Activated CD4-positive, alpha-beta T cell treated with anti-CD3 and anti-CD28 coated beads for 36 hours (primary cell): Measurements from ENCODE around the gene TPK1. TPM values are rescaled to one million over a fixed set of nuclear protein-coding genes. Genes with fewer than 3 reads are reported as not detected.

Experiments used
- ATAC-seq: fragments of 200-7000 bp; cut with Tn5 transposase; one replicate; pipeline ENCODE4 v1.10.0; 2021; ENCODE audit warnings: mild to moderate bottlenecking, moderate library complexity
- CTCF ChIA-PET: fragments of 350-600 bp; sonication (Branson Sonifier 250); formaldehyde crosslinking; loops from one replicate; lab custom pipeline; 2021; ENCODE audit warnings: antibody characterized with exemption; lab: Charles Lee
- POLR2A ChIA-PET: fragments of 350-600 bp; sonication (Branson Sonifier 250); formaldehyde crosslinking; loops from one replicate; lab custom pipeline; 2021; ENCODE audit warnings: antibody characterized with exemption, inconsistent platforms; lab: Charles Lee
- DNase-seq: peaks from one replicate; pipeline ENCODE4 v3.0.0-alpha.2; 2020
- H3K27ac Mint-ChIP-seq: one replicate; pipeline ENCODE4 v1.8.0; 2021; ENCODE audit warnings: mixed read lengths
- H3K27me3 Mint-ChIP-seq: one replicate; pipeline ENCODE4 v1.8.0; 2021; ENCODE audit warnings: mixed read lengths
- H3K36me3 Mint-ChIP-seq: one replicate; pipeline ENCODE4 v1.8.0; 2021; ENCODE audit warnings: low read depth, mixed read lengths
- H3K4me1 Mint-ChIP-seq: one replicate; pipeline ENCODE4 v1.8.0; 2021; ENCODE audit warnings: mixed read lengths
- H3K4me3 Mint-ChIP-seq: one replicate; pipeline ENCODE4 v1.8.0; 2021; ENCODE audit warnings: mild to moderate bottlenecking, moderate library complexity, mixed read lengths
- H3K9me3 Mint-ChIP-seq: one replicate; pipeline ENCODE4 v1.8.0; 2021; ENCODE audit warnings: low read depth, mixed read lengths
- intact Hi-C, 2 experiments: fragments of 100-400 bp; cut with DNase I in 1 of 2; cut with micrococcal nuclease in 1 of 2; formaldehyde crosslinking; loops; one replicate each; pipeline versions ENCODE4 v1.14.2 to v1.15.1; 2022 to 2024; cut with DNase I, micrococcal nuclease
- total RNA-seq, 2 experiments: library from RNA; stranded (reverse); gene quantifications; one replicate each; pipeline ENCODE4 v1.2.3, GENCODE V29; 2021

The TPK1 gene
- total RNA-seq, 2 experiments from 2014 or later, result 16.5 to 16.6 TPM

DNA sequence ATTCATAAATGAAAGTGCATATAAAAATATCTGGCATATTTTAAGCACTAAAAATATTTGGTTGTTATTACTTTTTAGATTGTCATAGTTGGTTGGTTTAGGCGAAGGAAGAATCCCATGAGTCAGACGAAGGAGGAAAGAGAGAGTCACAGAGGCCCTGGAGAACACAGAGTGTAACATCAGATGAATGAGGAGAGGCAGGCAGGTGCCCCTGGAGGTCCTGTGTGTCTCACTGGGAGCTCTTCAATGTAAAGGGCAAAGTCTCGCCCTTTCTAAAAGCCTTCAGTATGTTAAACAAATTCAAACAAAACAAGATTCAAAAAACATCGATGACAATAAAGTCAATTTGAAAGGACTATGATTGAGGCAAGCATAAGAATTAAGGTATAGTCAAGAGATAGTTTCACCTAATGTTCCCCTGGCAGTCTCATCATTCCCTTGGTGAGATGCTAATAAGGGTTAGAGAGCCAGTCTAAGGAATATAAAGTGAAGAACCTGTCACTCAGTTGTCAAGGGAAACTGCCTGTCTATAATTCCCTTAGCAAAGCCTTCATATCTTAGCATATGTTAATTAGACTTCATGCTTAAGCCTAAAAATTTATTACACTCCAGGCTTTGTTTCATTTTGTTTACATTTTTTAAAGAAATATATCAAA lies 194.3 kb downstream of the TPK1 start:
- H3K27ac Mint-ChIP-seq, result no peak overlapping the region
- H3K4me1 Mint-ChIP-seq, result no peaks in the 10 kb centered on the region
- H3K36me3 Mint-ChIP-seq, result no peaks in the 10 kb centered on the region
- ChIA-PET CTCF (interaction anchor here (0.6 kb wide), 1 partner anchor 324 kb away, joined by 3 read pairs; no protein-coding TSS in a partner anchor), POLR2A (no interaction called here)
- no peak overlapping the region for H3K4me3 Mint-ChIP-seq
- ATAC-seq, result no peak
- intact Hi-C loops, result no loop called here
- H3K27me3 Mint-ChIP-seq, result no peaks in the 10 kb centered on the region
- DNase-seq, result no peak
- H3K9me3 Mint-ChIP-seq, result no peaks in the 10 kb centered on the region

DNA sequence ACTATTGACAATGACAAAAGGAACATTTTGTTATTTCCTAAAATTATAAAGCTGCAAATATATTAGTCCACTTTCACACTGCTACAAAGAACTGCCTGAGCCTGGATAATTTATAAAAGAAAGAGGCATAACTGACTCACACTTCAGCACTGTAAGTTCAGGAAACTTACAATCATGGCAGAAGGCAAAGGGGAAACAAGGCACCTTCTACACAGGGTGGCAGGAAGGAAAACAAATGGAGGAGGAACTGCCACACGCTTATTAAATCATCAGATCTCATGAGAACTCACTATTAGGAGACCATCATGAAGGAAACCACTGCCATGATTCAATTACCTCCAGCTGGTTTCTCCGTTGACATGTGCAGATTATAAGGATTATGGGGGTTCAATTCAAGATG lies 203.1 kb downstream of the TPK1 start:
- H3K36me3 Mint-ChIP-seq, result peaks cover 6% of the 10 kb centered on the region
- no peaks in the 10 kb centered on the region for H3K4me1 Mint-ChIP-seq
- POLR2A ChIA-PET, result no interaction called here
- peaks cover 13% of the 10 kb centered on the region for H3K9me3 Mint-ChIP-seq
- CTCF ChIA-PET, result no interaction called here
- no peaks in the 10 kb centered on the region for H3K27me3 Mint-ChIP-seq
- H3K27ac Mint-ChIP-seq, result no peak overlapping the region
- DNase-seq (no peak), ATAC-seq (no peak)
- H3K4me3 Mint-ChIP-seq, result no peak overlapping the region
- intact Hi-C loops, result no loop called here

DNA sequence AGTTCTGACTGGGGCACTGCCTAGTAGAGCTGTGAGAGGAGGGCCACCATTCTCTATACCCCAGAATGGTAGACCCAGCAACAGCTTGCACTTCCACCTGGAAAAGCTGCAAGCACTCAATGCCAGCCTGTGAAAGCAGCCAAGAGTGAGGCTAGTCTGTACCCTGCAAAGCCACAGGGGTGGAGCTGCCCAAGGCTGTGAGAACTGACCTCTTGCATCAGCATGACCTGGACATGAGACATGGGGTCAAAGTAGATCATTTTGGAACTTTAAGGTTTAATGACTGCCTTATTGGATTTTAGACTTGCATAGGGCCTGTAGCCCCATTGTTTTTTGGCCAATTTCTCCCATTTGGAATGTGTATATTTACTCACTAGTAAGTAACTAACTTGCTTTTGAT lies 206.3 kb downstream of the TPK1 start:
- H3K36me3 Mint-ChIP-seq, result peaks cover 6% of the 10 kb centered on the region
- H3K4me3 Mint-ChIP-seq, result no peak overlapping the region
- CTCF ChIA-PET, result no interaction called here
- H3K9me3 Mint-ChIP-seq, result peaks cover 13% of the 10 kb centered on the region
- no peaks in the 10 kb centered on the region for H3K27me3 Mint-ChIP-seq
- H3K4me1 Mint-ChIP-seq, result no peaks in the 10 kb centered on the region
- DNase-seq (no peak), ATAC-seq (no peak)
- no peak overlapping the region for H3K27ac Mint-ChIP-seq
- POLR2A ChIA-PET, result no interaction called here
- intact Hi-C loops, result no loop called here

DNA sequence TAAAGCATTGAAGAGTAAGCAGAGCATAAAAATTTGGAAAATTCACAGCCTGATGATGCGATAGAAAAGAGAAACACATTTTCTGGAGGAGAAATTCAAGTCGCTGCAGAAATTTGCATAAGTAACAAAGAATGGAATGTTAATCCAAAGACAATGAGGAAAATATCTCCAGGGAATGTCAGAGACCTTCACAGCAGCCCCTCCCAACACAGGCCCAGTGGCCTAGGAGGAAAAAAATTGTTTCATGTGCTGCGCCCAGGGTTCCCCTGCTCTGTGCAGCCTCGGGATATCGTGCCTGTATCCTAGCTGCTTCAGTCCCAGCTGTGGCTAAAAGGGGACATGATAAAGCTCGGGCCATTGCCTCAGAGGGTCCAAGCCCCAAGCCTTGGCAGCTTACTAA lies 206.8 kb downstream of the TPK1 start:
- no peak for ATAC-seq
- ChIA-PET POLR2A (no interaction called here), CTCF (no interaction called here)
- peaks cover 13% of the 10 kb centered on the region for H3K9me3 Mint-ChIP-seq
- intact Hi-C loops, result no loop called here
- no peak overlapping the region for H3K27ac Mint-ChIP-seq
- H3K36me3 Mint-ChIP-seq, result peaks cover 6% of the 10 kb centered on the region
- H3K4me3 Mint-ChIP-seq, result no peak overlapping the region
- H3K4me1 Mint-ChIP-seq, result no peaks in the 10 kb centered on the region
- no peak for DNase-seq
- no peaks in the 10 kb centered on the region for H3K27me3 Mint-ChIP-seq

DNA sequence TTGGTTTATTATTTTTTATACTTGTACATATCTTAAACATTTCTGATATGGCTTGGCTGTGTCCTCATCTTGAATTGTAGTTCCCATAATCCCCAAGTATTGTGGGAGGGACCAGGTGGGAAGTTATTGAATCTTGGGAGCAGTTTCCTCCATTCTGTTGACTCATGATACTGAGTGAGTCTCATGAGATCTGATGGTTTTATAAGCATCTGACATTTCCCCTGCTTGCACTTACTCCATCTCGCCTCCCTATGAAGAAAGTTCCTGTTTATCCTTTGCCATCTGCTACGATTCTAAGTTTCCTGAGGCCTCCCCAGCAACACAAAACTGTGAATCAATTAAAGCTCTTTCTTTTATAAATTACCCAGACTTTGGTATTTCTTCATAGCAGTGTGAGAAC lies 207.7 kb downstream of the TPK1 start:
- POLR2A ChIA-PET, result no interaction called here
- no peak overlapping the region for H3K27ac Mint-ChIP-seq
- H3K9me3 Mint-ChIP-seq, result peaks cover 13% of the 10 kb centered on the region
- DNase-seq (no peak), ATAC-seq (no peak)
- no peaks in the 10 kb centered on the region for H3K27me3 Mint-ChIP-seq
- H3K4me1 Mint-ChIP-seq, result no peaks in the 10 kb centered on the region
- H3K36me3 Mint-ChIP-seq, result peaks cover 6% of the 10 kb centered on the region
- CTCF ChIA-PET, result no interaction called here
- no peak overlapping the region for H3K4me3 Mint-ChIP-seq
- intact Hi-C loops, result no loop called here

DNA sequence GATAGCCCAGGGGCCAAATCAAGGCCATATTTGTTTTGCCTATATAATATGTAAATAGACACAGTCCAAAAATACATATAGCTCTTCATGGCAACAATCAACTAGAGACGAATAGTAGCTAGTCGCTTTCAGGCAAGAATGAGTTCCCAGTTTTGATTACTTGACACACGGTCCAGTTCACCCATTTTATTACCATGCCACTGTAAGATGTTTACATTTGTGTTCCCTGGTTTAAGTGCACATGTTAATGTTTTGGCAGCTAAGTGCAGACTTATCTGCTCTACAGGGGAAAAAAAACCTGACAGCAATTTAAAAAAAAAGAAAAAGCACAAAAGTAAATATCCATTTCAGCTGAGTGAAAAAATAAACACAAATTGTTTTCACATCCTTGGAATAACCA lies 213.1 kb downstream of the TPK1 start:
- no peak overlapping the region for H3K4me3 Mint-ChIP-seq
- H3K4me1 Mint-ChIP-seq, result no peaks in the 10 kb centered on the region
- DNase-seq (no peak), ATAC-seq (no peak)
- intact Hi-C loops, result no loop called here
- H3K27me3 Mint-ChIP-seq, result no peaks in the 10 kb centered on the region
- peaks cover 9% of the 10 kb centered on the region for H3K9me3 Mint-ChIP-seq
- CTCF ChIA-PET, result no interaction called here
- H3K27ac Mint-ChIP-seq, result no peak overlapping the region
- peaks cover 34% of the 10 kb centered on the region for H3K36me3 Mint-ChIP-seq
- POLR2A ChIA-PET, result no interaction called here

DNA sequence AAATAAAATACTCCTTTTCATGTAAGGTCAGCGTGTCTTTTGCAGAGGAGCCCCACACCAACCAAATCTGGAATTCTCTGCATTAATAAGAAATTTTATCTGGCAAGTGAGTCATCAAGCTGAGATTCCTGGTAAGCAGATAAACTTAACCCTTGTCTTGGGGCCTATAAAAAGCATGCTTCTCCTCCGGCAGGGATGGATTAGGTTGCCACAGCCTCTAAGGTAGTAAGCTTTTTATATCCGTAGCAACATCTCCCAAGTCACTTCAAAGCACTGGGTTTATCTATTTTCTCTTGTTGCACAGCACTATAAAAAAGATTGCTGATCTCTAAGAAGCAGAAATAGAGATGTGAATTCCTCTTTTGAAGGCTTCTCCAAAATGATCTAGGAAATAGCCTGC lies 229.6 kb downstream of the TPK1 start:
- no peak for ATAC-seq
- Mint-ChIP-seq H3K27ac (no peak overlapping the region), H3K4me3 (no peak overlapping the region), H3K36me3 (peaks cover 10% of the 10 kb centered on the region), H3K4me1 (no peaks in the 10 kb centered on the region), H3K27me3 (no peaks in the 10 kb centered on the region), H3K9me3 (no peaks in the 10 kb centered on the region)
- no peak for DNase-seq
- intact Hi-C loops, result no loop called here
- CTCF ChIA-PET, result no interaction called here
- POLR2A ChIA-PET, result no interaction called here

DNA sequence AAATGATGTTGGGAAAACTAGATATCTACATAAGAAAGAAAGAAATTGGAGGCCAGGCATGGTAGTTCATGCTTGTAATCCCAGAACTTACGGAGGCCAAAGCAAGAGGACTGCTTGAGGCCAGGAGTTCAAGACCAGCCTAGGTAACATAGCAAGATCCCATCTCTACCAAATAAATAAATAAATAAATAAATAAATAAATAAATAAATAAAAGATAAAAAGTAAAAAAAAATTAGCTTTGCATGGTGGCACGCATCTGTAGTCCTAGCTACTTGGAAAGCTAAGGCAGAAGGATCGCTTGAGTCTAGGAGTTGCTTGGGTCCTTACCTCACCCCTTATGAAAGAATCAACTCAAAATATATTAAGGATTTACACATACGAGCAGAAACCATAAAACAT lies 238.9 kb downstream of the TPK1 start:
- intact Hi-C loops, result no loop called here
- Mint-ChIP-seq H3K9me3 (peaks cover 19% of the 10 kb centered on the region), H3K27ac (no peak overlapping the region), H3K36me3 (peaks cover 25% of the 10 kb centered on the region), H3K4me3 (no peak overlapping the region), H3K27me3 (no peaks in the 10 kb centered on the region), H3K4me1 (no peaks in the 10 kb centered on the region)
- DNase-seq (no peak), ATAC-seq (no peak)
- ChIA-PET CTCF (no interaction called here), POLR2A (no interaction called here)

DNA sequence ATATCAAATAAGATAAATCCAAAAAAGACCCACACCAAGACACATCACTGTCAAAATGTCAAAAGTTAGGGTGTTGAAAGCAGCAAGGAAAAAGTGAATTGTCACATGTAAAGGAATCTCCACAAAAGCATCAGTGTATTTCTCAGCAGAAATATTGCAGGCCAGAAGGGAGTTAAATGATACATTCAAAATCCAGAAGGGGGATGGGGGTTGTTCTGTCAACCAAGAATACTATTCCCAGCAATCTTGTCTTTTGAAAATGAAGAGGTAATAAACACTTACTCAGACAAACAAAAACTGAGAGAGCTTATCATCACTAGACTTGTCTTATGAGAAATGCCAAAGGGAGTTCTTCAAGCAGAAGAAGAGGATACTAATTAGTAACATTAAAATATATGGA lies 241.3 kb downstream of the TPK1 start:
- H3K4me1 Mint-ChIP-seq, result no peaks in the 10 kb centered on the region
- H3K36me3 Mint-ChIP-seq, result peaks cover 27% of the 10 kb centered on the region
- peaks cover 19% of the 10 kb centered on the region for H3K9me3 Mint-ChIP-seq
- POLR2A ChIA-PET, result no interaction called here
- H3K27ac Mint-ChIP-seq, result no peak overlapping the region
- CTCF ChIA-PET, result no interaction called here
- no peak for ATAC-seq
- no peaks in the 10 kb centered on the region for H3K27me3 Mint-ChIP-seq
- no peak for DNase-seq
- H3K4me3 Mint-ChIP-seq, result no peak overlapping the region
- intact Hi-C loops, result no loop called here

DNA sequence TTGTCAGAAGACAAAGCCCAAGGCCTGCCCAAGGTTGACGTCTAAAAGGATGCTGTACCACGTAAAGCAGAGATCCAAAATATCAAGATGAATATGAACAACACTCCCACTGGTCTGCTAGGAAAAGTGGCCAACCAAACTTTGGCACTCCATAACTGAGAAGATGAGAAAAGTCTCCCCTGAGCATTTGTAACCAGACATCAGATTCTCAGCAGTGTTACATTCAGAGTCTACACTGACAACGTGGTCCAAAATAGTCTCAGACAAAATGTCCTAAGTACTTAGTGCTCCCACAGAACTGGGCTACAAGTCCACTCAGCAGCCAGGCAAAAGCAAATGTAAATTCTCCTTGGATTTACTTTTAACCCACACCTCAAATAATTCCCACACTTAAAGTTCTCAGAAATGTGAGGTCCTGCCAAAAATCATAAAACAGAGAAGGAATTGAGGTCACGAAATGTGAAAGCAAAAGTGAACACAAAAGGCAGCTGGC lies 247.2 kb downstream of the TPK1 start:
- no peak for DNase-seq
- Mint-ChIP-seq H3K36me3 (peaks cover 17% of the 10 kb centered on the region), H3K4me3 (no peak overlapping the region), H3K27me3 (no peaks in the 10 kb centered on the region), H3K4me1 (no peaks in the 10 kb centered on the region), H3K9me3 (no peaks in the 10 kb centered on the region), H3K27ac (no peak overlapping the region)
- POLR2A ChIA-PET, result no interaction called here
- CTCF ChIA-PET, result no interaction called here
- intact Hi-C loops, result no loop called here
- ATAC-seq, result no peak

DNA sequence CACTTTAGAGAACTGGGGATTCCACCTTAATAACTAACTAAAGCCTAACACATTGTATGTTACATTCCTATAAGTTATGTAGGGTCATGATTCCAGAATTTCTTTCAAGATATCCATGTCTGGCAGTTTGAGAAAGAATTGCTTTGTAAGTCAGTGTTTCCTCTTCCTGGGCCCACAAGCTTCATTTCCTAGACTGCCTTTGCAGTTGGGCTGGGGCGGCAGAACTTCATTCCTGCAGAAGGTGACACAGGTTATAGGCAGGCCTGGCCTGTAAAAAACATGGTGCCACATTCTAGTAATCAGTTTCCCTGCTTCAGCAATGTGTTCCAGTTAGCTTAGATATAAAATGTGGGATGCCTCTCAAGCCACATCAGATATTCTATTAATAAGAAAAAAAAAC lies 248.2 kb downstream of the TPK1 start:
- DNase-seq (no peak), ATAC-seq (no peak)
- peaks cover 13% of the 10 kb centered on the region for H3K36me3 Mint-ChIP-seq
- no peaks in the 10 kb centered on the region for H3K27me3 Mint-ChIP-seq
- POLR2A ChIA-PET, result no interaction called here
- no peak overlapping the region for H3K27ac Mint-ChIP-seq
- no peak overlapping the region for H3K4me3 Mint-ChIP-seq
- intact Hi-C loops, result no loop called here
- no peaks in the 10 kb centered on the region for H3K9me3 Mint-ChIP-seq
- no peaks in the 10 kb centered on the region for H3K4me1 Mint-ChIP-seq
- CTCF ChIA-PET, result no interaction called here

DNA sequence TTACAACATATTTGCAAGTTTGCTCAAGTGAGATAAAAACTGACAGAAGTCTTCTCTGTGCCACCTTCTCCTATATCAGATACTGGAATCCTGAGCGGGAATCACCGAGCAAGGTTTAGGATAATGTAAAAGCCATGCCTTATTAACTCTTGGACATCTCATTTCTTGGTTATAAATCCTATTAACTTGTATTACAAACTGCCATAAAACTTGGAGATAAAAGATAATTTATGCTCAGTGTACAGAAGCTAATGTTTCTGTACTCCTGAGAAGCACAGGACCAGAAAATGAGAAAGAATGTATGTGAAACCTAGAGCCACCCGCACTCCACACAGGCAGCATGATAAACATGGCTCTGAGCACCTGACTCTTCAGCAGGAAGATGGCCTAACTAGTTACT lies 251.1 kb downstream of the TPK1 start:
- DNase-seq, result no peak
- Mint-ChIP-seq H3K27me3 (no peaks in the 10 kb centered on the region), H3K4me3 (no peak overlapping the region), H3K27ac (no peak overlapping the region), H3K9me3 (no peaks in the 10 kb centered on the region), H3K4me1 (no peaks in the 10 kb centered on the region), H3K36me3 (peaks cover 5% of the 10 kb centered on the region)
- ChIA-PET POLR2A (no interaction called here), CTCF (no interaction called here)
- ATAC-seq, result no peak
- intact Hi-C loops, result no loop called here
